ENCODE results near the gene PIM2.

PIM2 gene

DNA sequence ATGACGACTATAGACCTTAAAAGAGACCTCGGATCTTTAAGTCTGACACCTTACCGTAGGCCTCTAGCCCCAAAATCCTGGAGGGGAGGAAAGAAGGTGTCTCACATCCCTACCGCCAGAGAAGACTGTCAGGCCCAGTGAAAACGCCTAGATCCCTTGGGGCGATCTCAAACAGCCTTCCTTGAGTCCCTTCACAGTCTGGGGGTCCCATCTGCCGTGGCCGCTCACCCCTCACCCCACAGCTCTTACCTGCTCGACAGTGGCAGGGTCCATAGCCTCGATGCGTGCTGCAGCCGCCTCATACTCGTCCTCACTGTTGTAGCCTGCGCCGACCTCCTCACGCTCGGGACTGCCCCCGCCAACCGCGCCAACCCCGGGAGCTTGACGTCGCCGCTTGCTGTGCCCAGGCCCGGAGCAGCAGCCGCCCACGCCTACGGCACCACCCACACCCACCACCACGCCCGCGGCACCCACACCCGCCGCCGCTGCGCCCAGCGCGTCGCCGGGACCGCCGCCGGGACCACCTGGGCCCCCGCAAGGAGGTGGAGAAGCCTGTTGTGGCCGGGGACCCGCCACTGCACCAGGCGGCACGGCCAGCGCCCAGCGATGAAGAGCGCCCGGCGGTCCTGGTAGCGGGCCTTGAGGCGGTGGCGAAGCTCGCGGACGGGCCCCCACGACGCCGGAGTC, 38.0 kb upstream of the PIM2 start:
- H3K27ac ChIP-seq (ENCODE audit: low read length) = no peak overlapping the region
- H3K4me1 ChIP-seq (ENCODE audit: control insufficient read depth, insufficient read depth, low read length) = no peaks in the 10 kb centered on the region
- no CpG with 5 or more reads among the region's 61 CpGs for WGBS (ENCODE audit: insufficient coverage, insufficient read length)

DNA sequence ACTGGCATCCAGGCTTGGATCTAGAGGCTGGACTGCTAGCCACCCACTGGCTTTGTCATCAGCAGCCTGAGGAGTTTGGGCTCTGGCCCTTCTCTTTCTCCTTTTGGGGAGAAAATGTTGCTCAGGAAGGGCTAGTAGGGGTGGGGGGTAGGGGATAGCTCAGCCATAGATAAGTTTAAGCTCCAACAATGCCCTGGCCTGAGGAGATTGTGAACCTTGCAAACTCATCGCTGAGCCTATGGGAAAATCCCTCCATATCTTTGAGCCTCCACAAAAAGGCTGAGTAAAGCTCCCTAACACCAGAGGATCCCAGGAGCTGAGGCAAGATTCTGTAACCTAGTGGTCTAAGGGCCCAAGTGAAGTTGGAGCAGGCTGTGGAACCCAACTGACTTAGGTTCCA, 29.8 kb upstream of the PIM2 start:
- H3K36me3 ChIP-seq (ENCODE audit: control insufficient read depth, insufficient read depth, low read length) = no peaks in the 10 kb centered on the region
- H3K4me1 ChIP-seq (ENCODE audit: control insufficient read depth, insufficient read depth, low read length) = no peaks in the 10 kb centered on the region
- no peaks in the 10 kb centered on the region for H3K9me3 ChIP-seq (ENCODE audit: control insufficient read depth, insufficient read depth, low read length)
- DNase-seq (ENCODE audit: low read depth, low spot score) = no peak
- no peak overlapping the region for H3K27ac ChIP-seq (ENCODE audit: low read length)
- no CpG with 5 or more reads among the region's 1 CpG for WGBS (ENCODE audit: insufficient coverage, insufficient read length)
- no peak overlapping the region for H3K4me3 ChIP-seq (ENCODE audit: low read length)
- H3K27me3 ChIP-seq (ENCODE audit: control insufficient read depth, insufficient read depth, low read length) = no peaks in the 10 kb centered on the region

More for the DNA sequence above, 38.0 kb upstream of the PIM2 start:
- Histone ChIP-seq H3K9me3 (ENCODE audit: control insufficient read depth, insufficient read depth, low read length) (no peaks in the 10 kb centered on the region), H3K36me3 (ENCODE audit: control insufficient read depth, insufficient read depth, low read length) (peaks cover 4% of the 10 kb centered on the region; the same call in 1 of the 2 replicates), H3K27me3 (ENCODE audit: control insufficient read depth, insufficient read depth, low read length) (no peaks in the 10 kb centered on the region), H3K4me3 (ENCODE audit: low read length) (peak overlapping the region; percentile 71; the same call in 1 of the 2 replicates)
- no peak for DNase-seq (ENCODE audit: low read depth, low spot score)

DNA sequence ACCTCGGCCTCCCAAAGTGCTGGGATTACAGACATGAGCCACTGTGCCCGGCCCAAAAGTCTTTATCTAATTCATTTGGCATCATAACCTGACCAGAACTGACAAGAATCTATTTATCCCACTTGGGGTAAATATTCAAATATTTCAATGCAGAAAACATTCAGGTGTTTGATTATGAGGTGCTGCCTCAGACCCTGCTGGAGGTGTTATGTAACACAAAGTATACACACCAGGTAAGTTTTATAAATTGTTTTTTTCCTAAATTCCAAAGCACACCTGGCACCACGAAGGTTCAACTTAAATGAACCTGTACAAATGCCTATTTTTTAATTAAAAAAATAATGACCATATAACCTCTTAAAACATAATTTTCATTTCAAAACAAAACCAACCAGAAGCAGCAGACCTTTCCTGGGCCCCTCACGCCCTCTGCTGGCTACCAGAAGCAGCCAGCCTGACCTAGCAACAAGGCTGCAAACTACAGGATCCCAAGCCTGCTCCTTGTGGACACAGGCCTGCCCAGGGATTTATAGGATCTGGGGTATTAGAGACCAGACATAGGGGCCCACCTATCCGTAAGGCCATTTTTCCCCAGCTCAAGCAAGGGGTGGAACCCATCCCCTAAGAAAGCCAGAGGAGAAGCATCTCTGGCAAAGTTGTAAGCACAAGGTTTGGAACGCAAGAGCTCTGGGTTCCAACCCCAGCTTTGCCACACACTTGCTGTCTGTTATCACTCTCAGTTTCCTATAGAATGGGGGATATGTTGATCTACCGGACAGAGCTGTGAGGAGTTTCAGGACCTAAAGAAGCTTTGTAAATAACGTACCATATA, 26.9 kb upstream of the PIM2 start:
- Histone ChIP-seq H3K4me3 (ENCODE audit: low read length) (no peak overlapping the region), H3K27ac (ENCODE audit: low read length) (no peak overlapping the region), H3K36me3 (ENCODE audit: control insufficient read depth, insufficient read depth, low read length) (no peaks in the 10 kb centered on the region), H3K9me3 (ENCODE audit: control insufficient read depth, insufficient read depth, low read length) (no peaks in the 10 kb centered on the region), H3K27me3 (ENCODE audit: control insufficient read depth, insufficient read depth, low read length) (no peaks in the 10 kb centered on the region), H3K4me1 (ENCODE audit: control insufficient read depth, insufficient read depth, low read length) (no peaks in the 10 kb centered on the region)
- DNase-seq (ENCODE audit: low read depth, low spot score) = no peak
- WGBS (ENCODE audit: insufficient coverage, insufficient read length) = no CpG with 5 or more reads among the region's 8 CpGs

DNA sequence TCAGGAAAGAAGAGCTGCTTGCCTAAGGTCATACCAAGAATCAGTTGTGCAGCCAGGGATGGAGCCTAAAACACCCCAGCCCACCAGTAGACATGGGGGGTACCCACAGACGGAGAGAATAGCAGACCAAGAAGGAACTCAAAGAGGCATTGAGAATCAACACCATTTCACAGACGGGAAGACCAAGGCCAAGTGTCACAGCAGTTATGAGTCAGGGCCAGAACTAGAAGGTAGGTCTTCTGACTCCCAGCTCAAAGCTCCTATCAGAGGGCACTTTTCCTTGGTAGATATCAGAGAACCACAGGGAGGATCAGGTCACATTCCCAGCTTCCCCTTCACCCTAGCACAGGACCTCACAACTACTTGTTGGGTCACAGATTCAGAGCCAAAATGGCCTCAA, 24.1 kb upstream of the PIM2 start:
- Histone ChIP-seq H3K27me3 (ENCODE audit: control insufficient read depth, insufficient read depth, low read length) (no peaks in the 10 kb centered on the region), H3K4me3 (ENCODE audit: low read length) (no peak overlapping the region), H3K36me3 (ENCODE audit: control insufficient read depth, insufficient read depth, low read length) (peaks cover 2% of the 10 kb centered on the region; the same call in 1 of the 2 replicates), H3K27ac (ENCODE audit: low read length) (no peak overlapping the region), H3K9me3 (ENCODE audit: control insufficient read depth, insufficient read depth, low read length) (no peaks in the 10 kb centered on the region), H3K4me1 (ENCODE audit: control insufficient read depth, insufficient read depth, low read length) (no peaks in the 10 kb centered on the region)
- no CpG with 5 or more reads among the region's 2 CpGs for WGBS (ENCODE audit: insufficient coverage, insufficient read length)
- DNase-seq (ENCODE audit: low read depth, low spot score) = no peak

DNA sequence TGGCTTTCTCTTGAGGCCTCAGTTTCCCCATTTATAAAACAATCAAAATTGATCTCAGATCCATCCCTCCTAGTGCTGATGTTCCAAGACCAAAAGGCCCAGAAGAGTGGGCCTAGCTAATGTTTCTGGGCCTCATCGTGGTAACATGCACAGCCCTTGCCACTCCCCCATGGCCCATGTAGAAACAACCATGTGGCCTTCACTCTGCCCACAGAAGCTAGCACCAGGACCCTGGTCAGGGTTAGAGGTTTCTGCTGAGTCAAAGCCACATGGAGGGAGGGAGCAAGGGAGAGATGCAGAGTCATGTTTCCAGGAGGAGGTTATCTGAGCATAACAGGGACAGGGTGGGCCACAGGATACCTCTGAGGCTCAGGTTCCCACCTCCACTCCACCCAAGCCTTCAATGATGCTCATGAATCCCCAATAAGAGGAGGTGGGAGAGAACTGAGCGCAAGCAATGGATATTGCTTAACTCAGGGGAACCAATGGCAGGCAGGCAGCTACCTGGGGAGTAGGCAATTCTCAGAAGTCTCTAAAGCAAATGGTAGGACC, 21.7 kb upstream of the PIM2 start:
- Histone ChIP-seq H3K27ac (ENCODE audit: low read length) (no peak overlapping the region), H3K36me3 (ENCODE audit: control insufficient read depth, insufficient read depth, low read length) (peaks cover 2% of the 10 kb centered on the region; the same call in 1 of the 2 replicates), H3K9me3 (ENCODE audit: control insufficient read depth, insufficient read depth, low read length) (no peaks in the 10 kb centered on the region), H3K4me3 (ENCODE audit: low read length) (no peak overlapping the region), H3K27me3 (ENCODE audit: control insufficient read depth, insufficient read depth, low read length) (no peaks in the 10 kb centered on the region), H3K4me1 (ENCODE audit: control insufficient read depth, insufficient read depth, low read length) (peaks cover 4% of the 10 kb centered on the region; the same call in 1 of the 2 replicates)
- WGBS (ENCODE audit: insufficient coverage, insufficient read length) = no CpG with 5 or more reads among the region's 2 CpGs
- DNase-seq (ENCODE audit: low read depth, low spot score) = no peak

DNA sequence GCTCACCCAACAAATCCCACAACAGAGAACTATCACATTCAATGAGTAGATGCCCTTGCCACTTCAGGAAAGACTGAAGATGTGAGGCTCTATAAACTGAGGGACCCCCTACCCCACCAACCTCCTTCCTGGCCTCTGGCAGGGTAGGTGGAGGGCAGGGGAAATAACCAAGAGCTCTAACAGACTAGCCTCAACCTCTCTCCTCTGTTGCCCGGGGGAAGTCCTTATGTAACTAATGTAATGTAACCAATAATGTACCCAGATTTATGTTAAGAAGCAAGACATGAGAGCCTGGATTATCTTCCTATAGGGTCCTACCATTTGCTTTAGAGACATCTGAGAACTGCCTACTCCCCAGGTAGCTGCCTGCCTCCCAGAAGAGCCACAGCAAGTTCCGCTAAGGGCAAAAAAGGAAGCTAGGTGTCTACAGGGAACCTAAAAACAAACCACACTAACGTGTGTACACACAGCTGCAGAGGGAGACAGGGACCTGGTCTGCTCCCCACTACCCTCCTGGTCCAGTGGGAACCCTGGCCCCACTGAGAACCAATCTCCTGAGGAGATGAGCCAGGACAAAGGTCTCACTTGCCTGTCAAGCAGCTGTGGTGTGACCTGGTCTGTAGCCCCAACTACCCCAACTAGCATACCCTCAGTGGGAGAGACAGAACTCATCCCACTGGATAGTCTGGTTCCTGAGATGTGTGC, 20.9 kb upstream of the PIM2 start:
- Histone ChIP-seq H3K27me3 (ENCODE audit: control insufficient read depth, insufficient read depth, low read length) (no peaks in the 10 kb centered on the region), H3K4me3 (ENCODE audit: low read length) (no peak overlapping the region), H3K9me3 (ENCODE audit: control insufficient read depth, insufficient read depth, low read length) (no peaks in the 10 kb centered on the region), H3K36me3 (ENCODE audit: control insufficient read depth, insufficient read depth, low read length) (peaks cover 2% of the 10 kb centered on the region; the same call in 1 of the 2 replicates), H3K4me1 (ENCODE audit: control insufficient read depth, insufficient read depth, low read length) (peaks cover 4% of the 10 kb centered on the region; the same call in 1 of the 2 replicates), H3K27ac (ENCODE audit: low read length) (no peak overlapping the region)
- no CpG with 5 or more reads among the region's 3 CpGs for WGBS (ENCODE audit: insufficient coverage, insufficient read length)
- DNase-seq (ENCODE audit: low read depth, low spot score) = no peak

GRCh38 chrX:48938721-48939425, 20.0 kb upstream of the PIM2 start:
- H3K4me3 ChIP-seq (ENCODE audit: low read length) = no peak overlapping the region
- H3K27me3 ChIP-seq (ENCODE audit: control insufficient read depth, insufficient read depth, low read length) = no peaks in the 10 kb centered on the region
- peaks cover 6% of the 10 kb centered on the region; the same call in 1 of the 2 replicates for H3K36me3 ChIP-seq (ENCODE audit: control insufficient read depth, insufficient read depth, low read length)
- no peak overlapping the region for H3K27ac ChIP-seq (ENCODE audit: low read length)
- DNase-seq (ENCODE audit: low read depth, low spot score) = no peak
- H3K4me1 ChIP-seq (ENCODE audit: control insufficient read depth, insufficient read depth, low read length) = peaks cover 4% of the 10 kb centered on the region; the same call in 1 of the 2 replicates
- no peaks in the 10 kb centered on the region for H3K9me3 ChIP-seq (ENCODE audit: control insufficient read depth, insufficient read depth, low read length)
- WGBS (ENCODE audit: insufficient coverage, insufficient read length) = no CpG with 5 or more reads among the region's 1 CpG

DNA sequence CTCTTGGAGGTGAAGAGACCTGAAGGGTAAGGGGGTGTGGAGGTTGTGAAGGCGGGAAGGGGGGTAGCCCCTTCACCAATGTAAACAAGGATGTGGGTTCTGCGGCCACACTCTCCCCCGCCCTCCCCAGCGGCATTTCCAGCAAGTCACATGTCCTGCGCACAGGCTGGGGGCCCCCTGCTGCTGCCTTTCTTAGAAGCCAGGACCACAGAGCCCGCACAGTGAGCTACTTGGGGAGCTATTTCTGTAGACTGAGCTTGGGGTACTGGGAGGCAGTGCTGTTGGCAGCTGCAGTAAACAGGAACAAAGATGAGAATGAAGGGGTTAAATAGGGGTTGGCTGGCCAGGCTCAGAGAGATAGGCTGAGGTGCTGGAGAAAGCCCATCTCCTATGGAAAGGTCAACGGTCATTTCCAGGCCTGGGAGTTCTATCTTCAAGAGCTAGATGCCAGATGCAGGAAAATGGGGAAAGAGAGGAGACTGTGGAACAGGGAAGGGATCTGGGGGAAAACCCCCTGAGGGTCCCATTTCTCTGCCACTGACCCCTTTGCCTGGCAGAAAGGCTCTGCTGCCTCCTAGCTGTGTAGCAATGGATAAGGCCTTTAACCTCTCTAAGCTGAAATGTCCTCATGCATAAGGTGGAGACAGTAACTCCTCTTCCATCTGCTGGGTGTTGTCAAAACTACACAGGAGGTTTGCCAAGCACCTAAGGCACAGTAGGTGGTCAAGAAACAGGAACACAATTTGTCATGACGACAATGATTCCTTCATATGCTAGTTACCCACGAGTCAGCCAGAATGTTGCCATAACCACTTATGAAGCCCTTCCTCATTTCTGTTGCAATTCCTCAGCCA, 18.5 kb upstream of the PIM2 start:
- WGBS (ENCODE audit: insufficient coverage, insufficient read length) = no CpG with 5 or more reads among the region's 9 CpGs
- H3K27ac ChIP-seq (ENCODE audit: low read length) = no peak overlapping the region
- H3K36me3 ChIP-seq (ENCODE audit: control insufficient read depth, insufficient read depth, low read length) = peaks cover 7% of the 10 kb centered on the region; the same call in 1 of the 2 replicates

DNA sequence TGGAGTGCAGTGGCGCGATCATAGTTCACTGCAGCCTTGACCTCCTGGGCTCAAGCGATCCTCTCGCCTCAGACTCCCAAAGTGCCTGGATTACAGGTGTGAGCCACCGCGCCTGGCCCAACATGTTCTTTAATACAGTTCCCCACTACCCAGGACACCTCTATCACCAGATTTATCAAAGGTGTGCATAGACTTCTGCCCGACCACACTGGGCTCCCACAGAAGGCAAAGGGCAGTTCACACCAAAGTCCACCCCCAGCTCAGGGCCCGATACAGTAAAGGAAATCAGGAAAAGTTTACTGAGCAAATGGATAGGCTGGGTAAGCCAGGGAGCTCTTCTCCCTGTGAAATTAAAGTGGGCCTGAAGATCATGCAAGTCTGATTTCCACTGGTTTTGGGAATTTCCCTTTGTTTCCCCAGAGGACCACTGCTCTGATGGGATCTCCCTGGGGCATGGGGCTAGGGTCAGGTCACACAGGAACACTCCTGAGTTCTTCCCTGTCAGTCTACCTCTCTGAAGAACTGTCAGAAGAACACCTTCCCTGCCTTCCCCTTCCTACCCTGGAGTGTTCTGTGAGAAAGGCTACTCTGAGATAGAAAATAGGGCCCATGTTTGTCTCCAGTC, 17.7 kb upstream of the PIM2 start:
- H3K4me3 ChIP-seq (ENCODE audit: low read length) = no peak overlapping the region
- no CpG with 5 or more reads among the region's 8 CpGs for WGBS (ENCODE audit: insufficient coverage, insufficient read length)
- H3K36me3 ChIP-seq (ENCODE audit: control insufficient read depth, insufficient read depth, low read length) = peaks cover 7% of the 10 kb centered on the region; the same call in 1 of the 2 replicates

More for the DNA sequence above, 18.5 kb upstream of the PIM2 start:
- Histone ChIP-seq H3K9me3 (ENCODE audit: control insufficient read depth, insufficient read depth, low read length) (no peaks in the 10 kb centered on the region), H3K4me1 (ENCODE audit: control insufficient read depth, insufficient read depth, low read length) (peaks cover 4% of the 10 kb centered on the region; the same call in 1 of the 2 replicates), H3K4me3 (ENCODE audit: low read length) (no peak overlapping the region), H3K27me3 (ENCODE audit: control insufficient read depth, insufficient read depth, low read length) (no peaks in the 10 kb centered on the region)
- no peak for DNase-seq (ENCODE audit: low read depth, low spot score)

More for the DNA sequence above, 17.7 kb upstream of the PIM2 start:
- no peaks in the 10 kb centered on the region for H3K27me3 ChIP-seq (ENCODE audit: control insufficient read depth, insufficient read depth, low read length)
- H3K27ac ChIP-seq (ENCODE audit: low read length) = no peak overlapping the region
- H3K4me1 ChIP-seq (ENCODE audit: control insufficient read depth, insufficient read depth, low read length) = peaks cover 4% of the 10 kb centered on the region; the same call in 1 of the 2 replicates
- H3K9me3 ChIP-seq (ENCODE audit: control insufficient read depth, insufficient read depth, low read length) = no peaks in the 10 kb centered on the region
- no peak for DNase-seq (ENCODE audit: low read depth, low spot score)
